GM21515 (cell line): ENCODE measurements around the gene IPO9.
"Not testable (repeated sequence)": the region's sequence is repeated elsewhere in the genome, so short reads cannot be mapped to it uniquely, and the experiment has no call there.

Source experiments
- ATAC-seq: cut with Tn5 transposase; IDR thresholded peaks from one replicate; pipeline ENCODE4 v1.9.1; 2021; ENCODE audit not compliant: unreplicated experiment

Gene IPO9

DNA sequence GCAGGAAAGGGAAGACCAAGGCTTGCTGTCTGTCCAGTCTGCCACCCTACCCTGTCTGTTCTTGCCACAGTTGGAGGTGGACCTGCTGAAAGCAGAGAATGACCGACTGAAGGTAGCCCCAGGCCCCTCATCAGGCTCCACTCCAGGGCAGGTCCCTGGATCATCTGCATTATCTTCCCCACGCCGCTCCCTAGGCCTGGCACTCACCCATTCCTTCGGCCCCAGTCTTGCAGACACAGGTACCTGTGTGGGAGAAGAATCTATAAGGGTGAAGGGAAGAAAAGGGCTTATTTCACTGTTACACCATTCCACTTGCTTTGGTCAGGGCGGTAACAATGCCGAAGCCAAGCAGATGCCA is 20.3 kb upstream of the IPO9 start:
- no peak for ATAC-seq

DNA sequence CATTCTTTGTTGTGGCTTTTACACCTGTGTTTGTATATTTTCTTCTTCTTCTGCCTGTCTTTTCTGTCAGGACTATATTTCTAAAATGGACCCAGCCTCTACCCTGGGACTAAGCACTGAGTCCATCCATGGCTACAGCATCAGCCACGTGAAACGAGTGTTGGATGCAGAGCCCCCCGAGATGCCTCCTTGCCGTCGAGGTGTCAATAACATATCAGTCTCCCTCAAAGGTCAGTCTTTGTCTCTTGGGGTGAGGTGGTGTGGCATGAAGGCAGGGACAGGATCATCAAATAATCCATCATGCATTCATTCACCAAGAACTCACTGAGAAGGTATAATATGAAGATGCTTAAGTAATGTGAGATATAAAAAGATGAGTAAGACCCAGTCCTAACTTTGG is 19.1 kb upstream of the IPO9 start:
- ATAC-seq: no peak

- no peak for ATAC-seq
Measured at GRCh38 chr1:201810466-201811216, 18.3 kb upstream of the IPO9 start.

DNA sequence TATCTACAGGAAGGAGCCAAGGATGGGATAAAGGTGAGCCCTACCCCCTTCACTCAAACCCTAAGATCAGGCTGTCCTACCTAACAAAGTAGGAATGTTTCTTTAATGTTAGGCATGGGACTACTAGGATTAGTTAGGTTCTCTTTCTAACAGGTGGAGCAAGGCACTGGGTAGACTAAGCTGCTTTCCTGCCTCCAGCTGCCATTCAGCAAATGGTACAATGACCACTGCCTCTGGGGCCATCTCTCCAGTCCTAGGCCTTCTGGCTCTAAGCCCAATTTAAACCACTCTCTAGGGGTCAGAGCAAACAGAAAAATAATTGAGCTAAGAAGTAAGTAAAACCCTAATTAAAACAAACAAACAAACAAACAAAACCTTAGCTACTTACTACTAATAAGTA is 15.7 kb upstream of the IPO9 start:
- no peak for ATAC-seq

GRCh38 chr1:201816309-201816854 is 12.6 kb upstream of the IPO9 start:
- ATAC-seq: no peak

DNA sequence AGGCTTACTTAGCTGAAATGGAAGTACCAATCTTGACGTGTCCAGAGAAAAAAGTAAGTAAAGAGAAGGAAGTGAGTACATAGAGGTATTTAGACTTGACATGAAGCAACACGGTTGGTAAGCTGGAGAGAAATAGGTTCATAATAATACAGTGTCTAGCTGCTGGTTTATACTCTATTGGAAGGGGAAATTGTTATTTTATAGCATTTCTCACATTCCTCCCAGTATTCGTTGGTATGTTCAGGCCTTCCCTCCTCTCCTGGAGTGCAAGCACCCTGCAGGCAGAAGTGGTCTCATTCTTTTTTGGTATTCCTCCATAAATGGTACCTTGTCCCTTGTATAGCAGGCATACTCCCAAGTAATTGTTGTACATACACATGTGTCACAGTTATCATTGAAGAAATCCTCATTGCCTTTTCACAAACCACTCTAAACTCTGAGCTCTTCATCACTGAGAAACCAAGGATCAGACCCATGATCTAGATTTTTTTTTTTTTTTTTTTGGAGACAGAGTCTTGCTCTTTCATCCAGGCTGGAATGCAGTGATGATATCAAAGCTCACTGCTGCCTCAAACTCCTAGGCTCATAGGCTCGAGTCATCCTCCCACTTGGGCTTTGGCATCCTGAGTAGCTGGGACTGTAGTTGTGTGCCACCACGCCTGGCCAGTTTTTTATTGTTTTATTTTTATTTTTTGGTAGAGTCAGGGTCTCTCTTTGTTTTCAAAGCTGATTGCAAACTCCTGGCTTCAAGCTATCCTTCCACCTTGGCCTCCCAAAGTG is 9.8 kb upstream of the IPO9 start:
- ATAC-seq: no peak

GRCh38 chr1:201820413-201820812 is 8.5 kb upstream of the IPO9 start:
- ATAC-seq: no peak

DNA sequence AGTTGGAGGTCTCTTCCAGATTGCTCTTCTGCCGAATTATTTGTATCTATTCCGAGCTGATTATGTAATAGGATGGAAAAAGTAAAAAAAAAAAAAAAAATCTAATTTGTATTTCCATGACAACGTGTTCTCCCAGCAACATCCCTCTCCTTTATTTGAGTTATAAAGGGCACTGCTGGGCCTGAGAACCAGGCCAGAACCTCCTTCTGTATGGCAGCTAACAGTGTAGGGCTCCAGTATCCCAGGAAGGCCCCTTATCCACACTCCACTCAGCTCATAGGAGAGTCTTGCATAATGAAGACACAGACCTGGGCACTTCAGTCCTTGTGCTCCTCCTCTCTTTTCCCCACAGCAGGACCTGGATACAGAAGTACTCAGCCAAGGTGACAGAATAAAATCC is 3.7 kb upstream of the IPO9 start:
- no peak for ATAC-seq

- no peak for ATAC-seq
Measured at GRCh38 chr1:201826830-201827229, 2.1 kb upstream of the IPO9 start.

GRCh38 chr1:201827321-201828216 is 1.4 kb upstream of the IPO9 start:
- ATAC-seq: no peak

- ATAC-seq: no peak
Measured at GRCh38 chr1:201828217-201828819, 639 bp upstream of the IPO9 start.

DNA sequence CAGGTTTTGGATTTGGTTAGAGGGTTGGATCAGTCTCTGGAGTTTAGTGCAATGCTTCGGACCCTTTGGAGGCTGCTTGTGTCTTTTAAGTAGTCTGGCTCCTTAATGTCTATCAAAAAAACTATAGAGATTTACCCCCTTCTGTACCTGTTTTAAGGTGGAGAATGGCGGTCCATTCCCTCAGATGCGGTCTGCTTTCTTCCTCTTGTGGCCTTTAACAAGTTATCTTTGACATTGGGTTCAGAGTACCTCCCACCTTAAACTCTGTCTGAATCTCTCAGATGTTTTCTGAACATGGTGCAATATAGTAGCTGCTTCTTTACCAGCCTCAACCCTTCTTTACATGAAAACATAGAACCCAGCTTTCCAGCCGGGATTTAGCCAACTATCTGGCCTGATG is 2.4 kb downstream of the IPO9 start:
- no peak for ATAC-seq

DNA sequence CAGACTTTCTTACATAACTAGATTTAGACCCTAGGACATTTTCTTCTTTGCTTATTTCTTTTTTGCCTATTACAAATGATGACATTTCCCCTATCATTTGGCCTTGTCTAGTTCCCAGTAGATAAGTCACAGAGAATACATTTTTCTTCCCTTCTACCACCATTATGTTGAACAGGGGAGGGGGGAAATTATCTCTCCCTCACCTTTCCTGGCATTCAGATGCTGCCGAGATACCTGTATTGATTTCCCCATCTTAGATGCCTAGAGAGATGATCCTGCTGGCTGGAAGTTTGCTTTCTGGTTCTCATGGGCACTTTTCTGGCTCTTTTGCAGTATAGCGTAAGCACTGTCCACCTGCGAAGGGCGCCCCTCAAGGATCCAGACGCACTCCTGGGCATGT is 5.7 kb downstream of the IPO9 start:
- no peak for ATAC-seq

DNA sequence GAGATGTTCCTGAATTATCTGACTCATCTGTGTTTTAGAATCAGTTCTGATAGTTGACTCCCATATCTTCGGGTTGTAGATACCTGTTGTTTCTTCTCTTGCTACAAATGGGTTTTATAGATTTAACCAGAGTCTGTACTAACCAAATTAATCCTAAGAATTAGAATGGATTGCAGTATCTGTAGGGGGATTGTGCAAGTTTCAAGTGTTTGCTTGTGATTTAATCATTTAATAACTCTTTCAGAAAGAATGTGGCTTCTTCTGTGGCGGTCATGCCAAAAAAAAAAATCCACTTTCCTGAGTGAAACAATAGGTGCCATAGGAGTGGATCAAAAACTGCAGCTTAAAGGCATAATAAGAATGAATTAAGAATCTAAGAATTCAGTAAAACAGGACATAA is 9.4 kb downstream of the IPO9 start:
- ATAC-seq: no peak

- not testable (repeated sequence) for ATAC-seq
Measured at GRCh38 chr1:201839089-201839488, 10.1 kb downstream of the IPO9 start.

GRCh38 chr1:201840055-201840454 is 11.1 kb downstream of the IPO9 start:
- ATAC-seq: no peak

DNA sequence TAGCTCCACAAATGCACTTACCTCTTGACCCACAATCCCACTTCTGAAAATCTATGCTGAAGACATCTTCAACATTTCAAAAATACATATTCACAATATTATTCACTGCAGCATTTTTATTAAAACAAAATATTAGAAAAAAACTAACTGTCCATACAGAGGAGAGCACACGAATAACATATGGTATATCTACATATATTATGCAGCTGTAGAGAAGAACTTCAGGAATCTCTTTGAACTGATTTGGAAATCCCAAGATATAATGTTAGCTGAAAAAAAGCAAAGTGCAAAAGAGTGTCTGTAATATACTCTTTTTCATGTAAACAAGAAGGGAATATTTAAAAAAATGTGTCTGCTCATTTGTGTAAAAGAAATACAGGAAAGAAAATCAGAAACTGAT is 11.5 kb downstream of the IPO9 start:
- no peak for ATAC-seq

- no peak for ATAC-seq
Measured at GRCh38 chr1:201841265-201841912, 12.4 kb downstream of the IPO9 start.

GRCh38 chr1:201842472-201843027 is 13.6 kb downstream of the IPO9 start:
- ATAC-seq: no peak
